Tibial nerve (tissue), 4 donors: Measurements from ENCODE around the gene RPTOR. TPM values are rescaled to one million over a fixed set of nuclear protein-coding genes. Genes with fewer than 3 reads are reported as not detected.
"Not testable (repeated sequence)": the region's sequence is repeated elsewhere in the genome, so short reads cannot be mapped to it uniquely, and the experiment has no call there.

ENCODE experiments used
- DNase-seq, 2 donors: peaks; one replicate each; pipeline ENCODE4 v3.0.0-alpha.2; 2019; ENCODE audit warnings: low spot score in 2 of 2
- H3K27ac ChIP-seq, 4 donors: fragments of 200-600 bp; sonication (generic) in 3 of 4; one replicate each; pipeline ENCODE4 v1.5.1; 2017 to 2019; ENCODE audit warnings: mild to moderate bottlenecking in 1 of 4
- H3K27me3 ChIP-seq, 2 donors: fragments of 200-600 bp; sonication (generic) in 1 of 2; one replicate each; pipeline versions ENCODE4 v1.5.1 to v1.6.0; 2017 to 2019
- H3K36me3 ChIP-seq, 3 donors: fragments of 200-600 bp; sonication (generic); one replicate each; pipeline ENCODE4 v1.5.1; 2018 to 2019
- H3K4me1 ChIP-seq, 4 donors: fragments of 200-600 bp; sonication (generic) in 3 of 4; one replicate each; pipeline ENCODE4 v1.5.1; 2017 to 2019
- H3K4me3 ChIP-seq, 4 donors: fragments of 200-600 bp; sonication (generic) in 3 of 4; one replicate each; pipeline ENCODE4 v1.5.1; 2017 to 2019; ENCODE audit warnings: mild to moderate bottlenecking in 1 of 4, moderate library complexity in 1 of 4
- H3K9me3 ChIP-seq, 4 donors: fragments of 200-600 bp; sonication (generic) in 3 of 4; one replicate each; pipeline ENCODE4 v1.5.1; 2017 to 2019
- CTCF ChIP-seq, 5 experiments: fragments of 200-600 bp in 3 of 5; fragments of 450-650 bp in 2 of 5; sonication (generic) in 3 of 5; IDR thresholded peaks; one replicate each; pipeline ENCODE4 v1.5.1; 2016 to 2019; ENCODE audit warnings: antibody characterized with exemption in 5 of 5, mild to moderate bottlenecking in 3 of 5, moderate library complexity in 2 of 5
- EP300 ChIP-seq, 2 donors: sonication (generic); formaldehyde crosslinking; IDR thresholded peaks; one replicate each; pipeline ENCODE4 v1.6.1; 2017; ENCODE audit warnings: antibody characterized with exemption in 2 of 2, mild to moderate bottlenecking in 1 of 2
- POLR2A ChIP-seq, 2 donors: fragments of 450-650 bp; IDR thresholded peaks; one replicate each; pipeline ENCODE4 v1.6.1; 2017; ENCODE audit warnings: antibody characterized with exemption in 2 of 2, mild to moderate bottlenecking in 2 of 2, moderate library complexity in 2 of 2
- WGBS, 2 donors: methylation state at CpG; one replicate each; pipeline ENCODE4 v1.1.5; 2018; 5-methylcytosine and 5-hydroxymethylcytosine counted together
- total RNA-seq, 4 donors: library from RNA; depleted of rRNA; stranded (reverse); fragments of >200 nt; gene quantifications; one replicate each; pipeline ENCODE4 v1.1.0, GENCODE V29; 2016

Gene RPTOR
- total RNA-seq, 4 donors from 2014 or later = 34.7 to 56.4 (median 40.1) TPM

GRCh38 chr17:80813318-80813717 is 268.7 kb downstream of the RPTOR start:
- H3K4me1 ChIP-seq = no peaks in the 10 kb centered on the region

GRCh38 chr17:80814491-80814890 is 269.9 kb downstream of the RPTOR start:
- 96 to 98% methylated on average over 9 of the region's 9 CpGs for WGBS, 2 donors

More at GRCh38 chr17:80813318-80813717, 268.7 kb downstream of the RPTOR start:
- H3K4me3 ChIP-seq = no peak overlapping the region
- no peaks in the 10 kb centered on the region for H3K9me3 ChIP-seq
- peaks cover 0 to 8% (median 0%) of the 10 kb centered on the region in 3 donors for H3K36me3 ChIP-seq
- H3K27ac ChIP-seq = no peak overlapping the region
- 91 to 93% methylated on average over 5 of the region's 5 CpGs for WGBS, 2 donors
- no peaks in the 10 kb centered on the region for H3K27me3 ChIP-seq
- no peak for DNase-seq
- no peak for TF ChIP-seq EP300 (IDR thresholded peaks at IDR 0.05)
- no peak for TF ChIP-seq POLR2A (IDR thresholded peaks at IDR 0.05)
- no peak for TF ChIP-seq CTCF (IDR thresholded peaks at IDR 0.05)

GRCh38 chr17:80815151-80815681 is 270.6 kb downstream of the RPTOR start:
- no peaks in the 10 kb centered on the region for H3K9me3 ChIP-seq
- no peak overlapping the region for H3K27ac ChIP-seq
- H3K27me3 ChIP-seq = no peaks in the 10 kb centered on the region
- H3K4me3 ChIP-seq = no peak overlapping the region
- no peak for DNase-seq
- WGBS, 2 donors = 85 to 92% methylated on average over 10 of the region's 10 CpGs
- TF ChIP-seq POLR2A (IDR thresholded peaks at IDR 0.05) = no peak
- no peak for TF ChIP-seq CTCF (IDR thresholded peaks at IDR 0.05)
- TF ChIP-seq EP300 (IDR thresholded peaks at IDR 0.05) = no peak
- no peaks in the 10 kb centered on the region for H3K4me1 ChIP-seq
- H3K36me3 ChIP-seq = peaks cover 0 to 8% (median 0%) of the 10 kb centered on the region in 3 donors

More at GRCh38 chr17:80814491-80814890, 269.9 kb downstream of the RPTOR start:
- DNase-seq = no peak
- H3K27ac ChIP-seq = no peak overlapping the region
- no peaks in the 10 kb centered on the region for H3K27me3 ChIP-seq
- no peaks in the 10 kb centered on the region for H3K4me1 ChIP-seq
- no peaks in the 10 kb centered on the region for H3K9me3 ChIP-seq
- H3K4me3 ChIP-seq = no peak overlapping the region
- no peak for TF ChIP-seq CTCF (IDR thresholded peaks at IDR 0.05)
- TF ChIP-seq POLR2A (IDR thresholded peaks at IDR 0.05) = no peak
- peaks cover 0 to 8% (median 0%) of the 10 kb centered on the region in 3 donors for H3K36me3 ChIP-seq

GRCh38 chr17:80815718-80816117 is 271.1 kb downstream of the RPTOR start:
- not testable (repeated sequence) for H3K9me3 ChIP-seq, H3K27me3 ChIP-seq, H3K36me3 ChIP-seq, H3K4me3 ChIP-seq, H3K4me1 ChIP-seq, H3K27ac ChIP-seq, DNase-seq
- 92% methylated on average over 22 to 23 of the region's 23 CpGs for WGBS, 2 donors

GRCh38 chr17:80816241-80817103 is 271.8 kb downstream of the RPTOR start:
- H3K36me3 ChIP-seq = peaks cover 0 to 4% (median 0%) of the 10 kb centered on the region in 3 donors
- H3K4me1 ChIP-seq = no peaks in the 10 kb centered on the region
- 86 to 89% methylated on average over 24 of the region's 24 CpGs for WGBS, 2 donors
- no peak for TF ChIP-seq CTCF (IDR thresholded peaks at IDR 0.05)
- TF ChIP-seq POLR2A (IDR thresholded peaks at IDR 0.05) = no peak
- TF ChIP-seq EP300 (IDR thresholded peaks at IDR 0.05) = no peak
- H3K9me3 ChIP-seq = no peaks in the 10 kb centered on the region
- no peak overlapping the region for H3K27ac ChIP-seq
- no peak overlapping the region for H3K4me3 ChIP-seq
- no peaks in the 10 kb centered on the region for H3K27me3 ChIP-seq
- DNase-seq = no peak
